HG02763 (cell line): ENCODE measurements around the gene KRT36.

Source experiments
- ATAC-seq: cut with Tn5 transposase; IDR thresholded peaks from one replicate; pipeline ENCODE4 v1.9.1; 2021; ENCODE audit warnings: mild to moderate bottlenecking, moderate library complexity; ENCODE audit not compliant: unreplicated experiment

KRT36 gene

GRCh38 chr17:41504246-41504977 is 14.7 kb upstream of the KRT36 start:
- ATAC-seq, result no peak

GRCh38 chr17:41503202-41503601 is 13.5 kb upstream of the KRT36 start:
- no peak for ATAC-seq

GRCh38 chr17:41500131-41500911 is 10.6 kb upstream of the KRT36 start:
- no peak for ATAC-seq

GRCh38 chr17:41499714-41500113 is 10.0 kb upstream of the KRT36 start:
- no peak for ATAC-seq

GRCh38 chr17:41498276-41498675 is 8.6 kb upstream of the KRT36 start:
- ATAC-seq, result no peak

- ATAC-seq, result peak; percentile 69
Measured at GRCh38 chr17:41496803-41497484, 7.2 kb upstream of the KRT36 start.

GRCh38 chr17:41494524-41494923 is 4.8 kb upstream of the KRT36 start:
- ATAC-seq, result no peak

- ATAC-seq, result no peak
Measured at GRCh38 chr17:41492771-41493170, 3.1 kb upstream of the KRT36 start.

GRCh38 chr17:41492351-41492750 is 2.6 kb upstream of the KRT36 start:
- ATAC-seq, result no peak

GRCh38 chr17:41491476-41491875 is 1.8 kb upstream of the KRT36 start:
- no peak for ATAC-seq

- ATAC-seq, result no peak
Measured at GRCh38 chr17:41490000-41490990, 585 bp upstream of the KRT36 start.

- ATAC-seq, result no peak
Measured at GRCh38 chr17:41486809-41487530, 2.7 kb downstream of the KRT36 start.

GRCh38 chr17:41486316-41486715 is 3.4 kb downstream of the KRT36 start:
- ATAC-seq, result no peak

- ATAC-seq, result no peak
Measured at GRCh38 chr17:41484920-41485904, 4.5 kb downstream of the KRT36 start.

GRCh38 chr17:41483991-41484826 is 5.5 kb downstream of the KRT36 start:
- no peak for ATAC-seq

- no peak for ATAC-seq
Measured at GRCh38 chr17:41483531-41483930, 6.2 kb downstream of the KRT36 start.

GRCh38 chr17:41481036-41481435 is 8.7 kb downstream of the KRT36 start, which contains the start of gene KRT35:
Gene KRT35 (minus strand): TSS chr17:41481151. CDS start chr17:41481097, 54 bp downstream.
- ATAC-seq, result no peak

GRCh38 chr17:41480581-41480980 is 9.1 kb downstream of the KRT36 start:
- no peak for ATAC-seq
